ENCODE measurements around the gene RAB3B.
"Not testable (repeated sequence)": the region's sequence is repeated elsewhere in the genome, so short reads cannot be mapped to it uniquely, and the experiment has no call there.

RAB3B gene

DNA sequence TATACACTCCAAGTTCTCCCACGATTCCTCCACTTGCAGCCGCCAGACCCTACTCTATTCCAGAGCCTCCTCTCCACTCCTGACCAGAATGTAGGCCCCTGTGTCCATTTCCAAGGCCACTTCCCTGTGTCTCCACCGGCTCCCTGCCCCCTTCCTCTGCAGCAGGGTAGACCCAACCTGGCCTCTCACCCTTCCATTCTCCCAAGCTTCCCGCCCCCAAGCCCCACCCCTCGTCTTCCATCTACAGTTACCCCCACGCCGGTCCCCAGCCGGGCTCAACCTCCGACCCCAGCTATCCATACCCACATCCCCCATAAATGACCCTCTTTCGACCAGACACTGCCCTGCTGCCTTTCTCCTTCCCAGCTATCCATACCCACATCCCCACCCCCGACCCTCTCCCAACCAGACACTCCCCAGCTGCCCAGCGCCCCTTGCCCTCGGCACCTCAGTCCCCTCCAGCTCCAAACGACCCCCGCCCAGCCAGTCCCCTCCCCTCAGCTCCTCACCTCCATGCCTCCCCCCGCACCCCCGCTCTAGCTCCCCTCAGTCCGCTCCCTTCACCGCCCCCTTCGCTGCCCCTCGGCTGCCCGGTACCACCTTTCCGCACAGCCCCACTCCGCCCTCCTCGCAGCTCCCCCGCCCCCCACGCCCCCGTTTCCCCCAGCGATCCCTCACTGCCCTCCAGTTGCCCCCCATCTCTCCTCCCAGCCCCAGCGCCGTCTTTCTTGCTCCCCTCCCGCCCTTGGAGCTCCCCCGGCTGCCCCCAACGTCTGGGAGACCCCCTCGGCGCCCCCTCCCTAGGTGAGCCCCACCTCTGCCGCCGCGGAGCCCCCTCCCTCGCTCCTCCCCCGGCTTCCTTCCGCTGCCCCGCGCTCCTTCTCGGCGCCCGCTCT, 670 bp downstream of the RAB3B start:
- in situ Hi-C loops (cut with MboI; ENCODE audit: low sequenced_read_pairs) = no loop called here

- in situ Hi-C loops (cut with MboI; ENCODE audit: low sequenced_read_pairs) = no loop called here
These were observed 2.2 kb downstream of the RAB3B start for GRCh38 chr1:51988254-51988653.

DNA sequence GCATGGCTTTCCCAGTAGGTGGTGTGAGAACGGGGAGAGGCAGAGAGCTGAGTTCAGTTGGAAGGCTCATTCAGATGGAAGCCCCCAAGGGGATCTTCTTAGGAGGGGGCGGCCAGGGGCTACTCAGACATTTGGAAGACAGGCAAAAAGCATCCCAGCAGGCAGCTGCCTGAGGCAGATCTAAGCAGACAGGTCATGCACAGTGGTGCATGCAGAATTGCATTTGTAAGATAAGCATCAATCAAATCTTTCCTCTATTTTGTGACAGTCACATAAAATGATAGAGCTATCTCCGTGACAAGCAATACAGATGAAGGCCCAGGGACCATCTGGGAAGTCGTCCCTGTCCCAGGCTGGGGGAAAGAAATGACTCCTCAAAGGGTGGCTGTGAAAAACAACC, 3.8 kb downstream of the RAB3B start:
- in situ Hi-C loops (cut with MboI; ENCODE audit: low sequenced_read_pairs) = no loop called here

DNA sequence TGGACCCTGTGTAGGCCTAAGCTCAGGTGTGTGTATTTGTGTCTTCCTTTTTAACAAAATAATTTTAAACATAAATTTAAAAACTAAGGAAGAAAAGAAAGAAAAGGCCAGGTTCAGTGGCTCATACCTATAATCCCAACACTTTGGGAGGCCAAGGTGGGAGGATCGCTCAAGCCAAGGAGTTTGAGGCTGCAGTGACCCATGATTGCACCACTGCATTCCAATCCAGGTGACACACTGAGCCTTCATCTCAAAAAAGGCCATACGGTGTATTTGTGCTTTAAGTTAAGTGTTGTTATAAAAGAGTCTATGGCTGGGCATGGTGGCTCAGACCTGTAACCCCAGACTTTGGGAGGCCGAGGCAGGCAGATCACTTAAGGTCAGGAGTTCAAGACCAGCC, 8.3 kb downstream of the RAB3B start:
- in situ Hi-C loops (cut with MboI; ENCODE audit: low sequenced_read_pairs) = no loop called here

- in situ Hi-C loops (cut with MboI; ENCODE audit: low sequenced_read_pairs) = no loop called here
These were observed 8.9 kb downstream of the RAB3B start for GRCh38 chr1:51981555-51981954.

DNA sequence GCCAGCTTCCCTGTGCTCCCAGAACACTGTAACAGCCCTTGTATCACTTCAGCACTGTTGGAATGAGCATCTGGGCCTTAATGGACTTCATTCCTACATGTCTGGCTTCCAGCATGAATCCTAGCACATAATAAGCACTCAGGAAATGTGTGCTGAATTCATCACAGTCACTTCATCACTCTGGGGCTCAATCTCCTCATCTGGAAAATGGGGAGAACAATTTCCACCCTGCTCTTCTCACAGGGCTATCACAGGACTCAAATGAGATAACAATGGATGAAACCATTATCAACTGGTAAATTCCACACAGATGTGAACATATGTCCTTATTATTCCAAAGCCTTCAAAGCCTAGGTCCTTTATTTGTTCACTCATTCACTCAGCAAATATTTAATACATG, 12.4 kb downstream of the RAB3B start:
- in situ Hi-C loops (cut with MboI; ENCODE audit: low sequenced_read_pairs) = no loop called here

- in situ Hi-C loops (cut with MboI; ENCODE audit: low sequenced_read_pairs) = no loop called here
These were observed 13.5 kb downstream of the RAB3B start for GRCh38 chr1:51976846-51977602.

DNA sequence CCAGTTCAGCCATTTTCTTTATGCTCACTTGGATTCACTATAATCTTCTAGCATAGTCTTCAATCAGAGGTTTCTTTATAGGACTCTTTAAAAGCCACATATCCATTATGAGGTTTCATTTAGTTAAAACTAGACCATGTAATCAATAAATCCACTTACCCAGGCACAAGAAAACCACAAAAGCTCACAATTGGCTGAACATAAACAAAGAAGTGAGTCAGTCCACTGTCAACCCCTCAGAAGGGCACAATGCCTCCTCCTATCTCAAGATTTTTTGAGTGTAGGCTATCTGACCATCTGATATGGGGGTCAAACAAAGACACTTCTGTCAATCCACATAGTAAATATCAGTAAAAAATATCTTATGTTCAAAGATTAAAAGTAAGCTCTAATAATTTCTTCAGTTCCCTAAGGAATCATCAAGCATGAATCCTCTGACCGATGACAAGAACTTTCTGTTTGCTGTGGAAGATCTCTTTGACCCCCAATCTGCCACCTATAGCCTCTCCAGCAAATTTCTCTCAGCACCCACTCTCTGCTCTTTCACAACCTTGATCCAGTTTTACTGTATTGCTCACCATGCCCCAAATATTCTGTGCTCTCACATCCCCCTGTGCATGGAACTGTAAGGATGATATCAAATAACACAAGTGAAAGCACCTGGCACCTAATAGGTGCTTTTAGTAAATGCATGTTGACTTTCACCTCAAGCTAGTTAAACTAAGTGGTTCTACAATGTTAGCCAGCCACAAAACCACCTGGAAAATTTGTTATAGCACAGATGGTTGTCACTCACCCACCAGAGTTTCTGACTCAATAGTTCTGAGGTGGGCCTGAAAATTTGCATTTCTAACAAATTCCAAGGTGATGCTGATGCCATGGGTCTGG, 16.7 kb downstream of the RAB3B start:
- in situ Hi-C loops (cut with MboI; ENCODE audit: low sequenced_read_pairs) = no loop called here

DNA sequence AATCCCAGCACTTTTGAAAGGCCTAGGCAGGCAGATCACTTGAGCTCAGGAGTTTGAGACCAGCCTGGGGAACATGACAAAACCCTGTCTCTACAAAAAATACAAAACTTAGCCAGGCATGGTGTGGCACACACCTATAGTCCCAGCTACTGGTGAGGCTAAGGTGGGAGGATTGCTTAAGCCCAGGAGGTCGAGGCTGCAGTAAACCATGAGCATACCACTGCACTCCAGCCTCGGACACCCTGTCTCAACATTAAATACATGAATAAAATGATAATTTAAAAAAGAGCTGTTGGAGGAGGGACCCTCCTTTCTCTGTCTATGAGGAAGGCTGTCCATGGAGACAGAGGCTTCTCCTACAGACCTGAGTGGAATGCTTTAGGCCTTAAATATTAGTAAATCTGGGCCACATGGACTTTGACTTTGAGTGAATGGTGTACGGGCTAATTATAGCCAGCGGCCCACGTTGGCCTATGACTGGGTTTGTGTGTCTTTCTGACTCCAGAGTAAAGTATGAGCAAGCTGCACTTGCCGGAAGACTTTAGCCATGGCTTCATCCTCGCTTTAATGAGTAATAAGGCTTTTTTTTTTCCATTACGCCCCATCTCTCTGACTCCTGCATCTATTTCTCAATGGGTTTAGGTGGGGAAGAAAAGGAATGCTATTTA, 21.3 kb downstream of the RAB3B start:
- in situ Hi-C loops (cut with MboI; ENCODE audit: low sequenced_read_pairs) = no loop called here

DNA sequence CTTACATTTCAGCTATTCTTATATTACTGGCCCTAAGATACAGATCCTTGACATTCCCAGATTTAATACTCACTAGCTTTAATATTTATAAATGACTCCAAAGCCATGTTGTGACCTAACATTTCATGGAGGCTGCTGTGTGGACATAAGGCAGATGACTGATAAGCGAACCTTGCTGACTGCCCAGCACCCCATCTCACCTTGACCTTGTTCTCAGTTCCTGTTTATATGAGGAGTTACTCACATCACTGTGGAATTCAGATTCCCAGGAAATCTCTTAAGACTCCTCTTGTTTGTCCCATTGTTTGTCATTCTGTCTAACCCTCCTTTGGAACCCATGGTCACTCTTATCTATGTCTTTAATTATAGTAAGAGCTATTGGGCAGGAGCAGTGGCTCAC, 21.9 kb downstream of the RAB3B start:
- in situ Hi-C loops (cut with MboI; ENCODE audit: low sequenced_read_pairs) = no loop called here

- in situ Hi-C loops (cut with MboI; ENCODE audit: low sequenced_read_pairs) = not testable (repeated sequence)
These were observed 23.2 kb downstream of the RAB3B start for GRCh38 chr1:51967213-51967791.

DNA sequence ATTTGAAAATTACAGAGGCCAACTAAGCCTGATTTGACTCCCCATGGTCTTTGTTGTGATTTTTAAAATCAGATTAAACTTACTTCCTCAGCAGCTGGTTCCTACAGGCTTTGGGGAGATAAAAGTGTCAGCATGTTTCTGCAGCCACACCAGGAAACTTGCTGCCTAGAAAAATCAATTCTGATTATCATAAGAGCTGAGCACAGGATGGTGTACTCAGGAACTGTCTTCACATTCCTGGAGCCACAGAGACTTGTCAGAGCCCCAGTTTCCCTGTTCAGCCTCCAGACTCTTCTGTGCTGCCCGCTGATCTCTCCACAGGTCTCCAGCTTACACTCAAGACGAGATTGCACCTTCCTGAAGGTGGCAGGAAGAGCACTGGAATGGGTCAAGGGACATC, 23.9 kb downstream of the RAB3B start:
- in situ Hi-C loops (cut with MboI; ENCODE audit: low sequenced_read_pairs) = no loop called here

DNA sequence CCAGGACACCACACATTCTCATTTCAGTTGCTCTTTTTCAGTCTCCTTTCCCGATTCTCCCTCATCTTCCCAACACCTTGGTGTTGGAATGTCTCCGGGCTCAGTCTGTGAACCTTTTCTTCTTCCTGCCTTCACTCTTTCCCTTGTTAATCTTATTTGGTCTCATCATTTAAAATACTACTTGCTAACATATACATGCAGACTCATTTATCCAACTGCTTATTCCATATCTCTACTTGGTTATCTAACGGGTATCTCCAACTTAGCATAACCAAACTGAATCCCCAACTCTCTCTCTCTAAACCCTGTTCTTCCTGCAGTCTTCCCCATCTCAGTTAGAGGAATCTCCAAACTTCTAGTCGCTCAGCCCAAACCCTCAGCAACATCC, 26.2 kb downstream of the RAB3B start:
- in situ Hi-C loops (cut with MboI; ENCODE audit: low sequenced_read_pairs) = no loop called here

- in situ Hi-C loops (cut with MboI; ENCODE audit: low sequenced_read_pairs) = no loop called here
These were observed 26.8 kb downstream of the RAB3B start for GRCh38 chr1:51963592-51964308.

DNA sequence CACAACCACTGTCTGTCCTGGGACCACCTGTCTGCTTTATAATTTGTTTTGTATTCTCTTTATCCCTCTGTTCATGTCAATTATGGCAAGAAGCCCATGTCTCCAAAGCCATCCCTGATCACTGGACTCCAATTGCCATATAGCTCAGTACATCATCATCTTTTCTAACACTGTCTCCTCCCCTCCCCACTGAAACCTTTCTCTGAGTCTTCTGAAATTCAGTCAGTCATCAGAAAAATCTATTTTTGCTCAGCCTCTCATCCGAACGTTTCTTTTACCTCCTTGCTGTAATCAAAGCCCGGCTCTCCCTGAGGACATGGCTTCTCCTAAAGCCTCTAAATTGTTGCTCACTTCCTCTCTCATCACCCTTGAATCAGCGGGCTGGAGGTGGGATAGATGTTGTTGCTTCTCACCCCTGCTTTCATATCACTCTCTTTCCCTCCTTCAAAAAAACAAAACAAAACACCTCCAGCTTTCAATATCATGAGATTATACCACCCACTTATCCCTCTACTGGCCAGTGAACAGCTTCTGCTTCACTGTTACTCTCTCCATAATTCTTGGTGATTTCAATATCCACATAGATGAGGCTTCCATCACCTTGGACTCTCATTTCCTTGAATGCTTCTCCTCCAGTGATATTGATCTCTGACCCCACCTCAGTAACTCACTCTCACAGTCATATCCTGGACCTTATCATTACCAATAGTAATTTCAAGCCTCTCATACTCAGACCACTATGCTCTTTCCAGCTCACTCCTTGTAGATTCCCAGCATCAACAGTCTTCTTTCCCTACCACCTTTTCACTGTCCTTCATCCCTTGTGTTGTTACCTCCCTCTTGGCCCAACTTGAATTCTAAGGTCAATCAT, 27.8 kb downstream of the RAB3B start:
- in situ Hi-C loops (cut with MboI; ENCODE audit: low sequenced_read_pairs) = no loop called here

GRCh38 chr1:51961954-51962353, 28.5 kb downstream of the RAB3B start:
- in situ Hi-C loops (cut with MboI; ENCODE audit: low sequenced_read_pairs) = no loop called here

DNA sequence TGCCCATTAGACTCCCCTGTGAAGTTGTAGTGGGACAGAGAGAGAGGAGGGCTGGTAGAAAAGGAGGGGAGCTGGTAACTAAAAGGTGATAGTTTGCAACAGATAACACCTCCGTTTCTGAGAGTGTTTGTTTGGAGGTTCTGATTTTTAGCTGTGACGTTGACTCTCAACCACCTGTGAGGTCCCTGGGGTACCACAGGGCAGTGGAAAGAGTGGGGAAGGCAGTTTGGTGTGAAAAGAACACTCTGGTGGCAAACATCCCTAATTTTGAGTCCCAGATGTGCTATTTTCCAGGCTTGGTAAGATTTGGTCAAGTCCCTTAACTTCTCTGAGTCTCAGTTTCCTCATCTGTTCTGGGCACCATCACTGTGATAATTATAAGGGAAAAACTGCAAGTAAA, 29.3 kb downstream of the RAB3B start:
- in situ Hi-C loops (cut with MboI; ENCODE audit: low sequenced_read_pairs) = no loop called here

GRCh38 chr1:51960262-51960661, 30.2 kb downstream of the RAB3B start:
- in situ Hi-C loops (cut with MboI; ENCODE audit: low sequenced_read_pairs) = no loop called here

DNA sequence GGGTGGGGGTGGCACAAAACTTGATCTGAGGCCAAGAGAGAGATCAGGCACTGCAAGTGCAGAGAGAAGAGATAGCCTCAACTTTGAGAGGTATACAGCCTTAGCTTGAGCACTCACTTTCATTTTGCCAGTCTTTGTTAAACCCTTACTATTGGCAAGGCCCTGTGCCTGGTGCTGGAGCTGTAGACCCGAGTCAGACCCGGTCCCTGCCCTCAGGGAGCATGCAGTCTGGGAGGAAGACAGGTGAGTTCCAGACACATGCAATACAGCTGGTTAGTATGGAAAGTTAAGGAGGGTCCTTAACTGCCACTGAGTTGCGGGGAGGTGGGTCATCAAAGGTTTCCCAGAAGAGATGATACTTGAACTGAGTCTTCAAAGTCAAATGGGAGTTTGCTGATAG, 31.7 kb downstream of the RAB3B start:
- in situ Hi-C loops (cut with MboI; ENCODE audit: low sequenced_read_pairs) = no loop called here
